HG03457 (cell line): ENCODE results near the gene HARS1.
"Not testable (repeated sequence)": the region's sequence is repeated elsewhere in the genome, so short reads cannot be mapped to it uniquely, and the experiment has no call there.

ENCODE experiments used
- ATAC-seq: cut with Tn5 transposase; IDR thresholded peaks from one replicate; pipeline ENCODE4 v1.9.1; 2021; ENCODE audit warnings: moderate number of reproducible peaks; ENCODE audit not compliant: unreplicated experiment

The HARS1 gene

DNA sequence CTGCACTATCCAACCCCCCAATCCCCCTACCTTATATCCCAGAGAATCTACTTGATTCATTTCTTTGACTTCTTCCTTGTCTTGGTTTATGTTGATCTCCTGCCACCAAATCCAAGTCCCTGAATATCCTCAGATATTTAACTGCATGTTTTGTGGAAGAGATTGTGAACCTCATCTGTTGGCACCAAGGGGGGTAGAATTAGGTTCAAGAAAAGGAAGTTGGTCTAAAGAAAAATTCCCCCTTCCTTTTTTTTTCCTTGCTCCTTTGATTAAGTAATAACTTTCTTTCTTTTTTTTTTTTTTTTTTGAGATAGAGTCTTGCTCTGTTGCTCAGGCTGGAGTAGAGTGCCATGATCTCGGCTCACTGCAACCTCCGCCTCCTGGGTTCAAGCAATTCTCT lies 57.7 kb downstream of the HARS1 start:
- ATAC-seq: no peak

DNA sequence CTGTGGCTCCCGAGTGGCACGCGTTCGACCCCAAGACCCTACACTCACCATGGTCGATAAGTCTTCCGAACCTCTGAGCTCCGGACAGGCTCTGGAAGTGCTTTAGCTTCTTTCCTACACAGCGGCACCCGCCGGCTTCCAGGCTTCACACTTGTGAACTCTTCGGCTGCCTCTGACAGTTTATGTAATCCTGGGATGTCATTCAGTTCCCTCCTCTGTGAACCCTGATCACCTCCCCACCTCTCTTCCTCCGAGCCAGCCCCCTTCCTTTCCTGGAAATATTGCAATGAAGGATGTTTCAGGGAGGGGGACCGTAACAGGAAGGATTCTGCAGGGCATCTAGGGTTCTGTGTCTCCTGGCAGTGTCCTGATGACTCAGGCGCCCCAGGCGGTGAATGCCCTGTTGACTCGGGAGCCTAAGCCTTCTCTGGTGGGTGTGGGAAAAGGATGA lies 58.1 kb downstream of the HARS1 start, which contains the start of gene CD14:
TSS of gene CD14 (minus strand) at position 155 of the 451 bp plus-strand sequence. CDS start at position 51, 104 bp downstream.
- ATAC-seq: no peak

DNA sequence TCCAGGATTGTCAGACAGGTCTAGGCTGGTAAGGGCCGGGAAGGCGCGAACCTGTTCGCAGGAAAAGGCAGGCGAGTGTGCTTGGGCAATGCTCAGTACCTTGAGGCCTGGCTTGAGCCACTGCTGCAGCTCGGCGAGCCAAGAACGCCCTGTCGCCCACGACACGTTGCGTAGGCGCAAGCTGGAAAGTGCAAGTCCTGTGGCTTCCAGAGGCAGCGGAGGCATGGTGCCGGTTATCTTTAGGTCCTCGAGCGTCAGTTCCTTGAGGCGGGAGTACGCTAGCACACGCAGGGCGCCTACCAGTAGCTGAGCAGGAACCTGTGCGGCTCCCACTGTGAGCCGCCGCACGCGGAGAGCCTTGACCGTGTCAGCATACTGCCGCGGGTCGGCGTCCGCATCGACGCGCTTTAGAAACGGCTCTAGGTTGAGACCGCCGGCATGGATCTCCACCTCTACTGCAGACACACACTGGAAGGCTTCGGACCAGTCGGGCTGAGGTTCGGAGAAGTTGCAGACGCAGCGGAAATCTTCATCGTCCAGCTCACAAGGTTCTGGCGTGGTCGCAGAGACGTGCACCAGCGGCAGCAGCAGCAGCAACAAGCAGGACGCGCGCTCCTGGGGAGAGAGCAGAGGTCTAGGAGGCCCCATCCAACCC lies 58.7 kb downstream of the HARS1 start:
- peak; percentile 54 for ATAC-seq

DNA sequence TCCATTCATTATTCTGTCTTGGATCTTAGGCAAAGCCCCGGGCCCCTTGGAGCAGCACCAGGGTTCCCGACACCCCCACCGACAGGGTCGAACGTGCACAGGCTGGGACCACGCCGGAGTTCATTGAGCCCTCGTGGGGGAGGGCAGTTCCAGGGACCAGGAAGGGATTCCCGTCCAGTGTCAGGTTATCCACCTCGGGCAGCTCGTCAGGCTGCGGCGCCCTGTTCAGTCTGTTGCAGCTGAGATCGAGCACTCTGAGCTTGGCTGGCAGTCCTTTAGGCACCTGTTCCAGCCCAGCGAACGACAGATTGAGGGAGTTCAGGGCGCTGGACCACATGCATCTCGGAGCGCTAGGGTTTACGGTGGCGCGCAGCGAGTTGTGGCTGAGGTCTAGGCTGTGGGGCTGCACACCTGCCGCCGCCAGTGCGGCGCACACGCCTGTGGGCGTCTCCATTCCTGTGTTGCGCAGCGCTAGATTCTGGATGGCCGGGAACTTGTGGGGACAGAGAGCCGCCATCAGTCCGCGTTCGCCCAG lies 59.3 kb downstream of the HARS1 start:
- peak; percentile 26 for ATAC-seq

DNA sequence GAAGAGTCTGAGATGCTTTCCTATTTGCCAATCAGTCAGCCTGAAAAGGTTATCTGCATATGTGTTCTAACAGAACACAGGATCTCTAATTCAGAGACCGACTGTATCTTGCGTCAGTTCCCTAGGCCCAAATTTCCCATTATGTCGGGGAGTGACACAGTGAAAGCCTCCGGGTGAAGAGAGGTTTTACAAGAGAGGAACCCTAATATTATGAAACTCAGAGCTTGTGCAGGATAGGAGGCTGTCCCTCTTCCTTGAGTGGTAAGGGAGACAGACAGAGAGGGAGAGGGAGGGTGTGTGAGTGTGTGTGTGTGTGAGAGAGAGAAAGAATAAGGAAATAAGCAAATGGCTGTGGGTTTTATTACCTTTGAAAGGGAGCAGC lies 60.1 kb downstream of the HARS1 start:
- ATAC-seq: no peak

DNA sequence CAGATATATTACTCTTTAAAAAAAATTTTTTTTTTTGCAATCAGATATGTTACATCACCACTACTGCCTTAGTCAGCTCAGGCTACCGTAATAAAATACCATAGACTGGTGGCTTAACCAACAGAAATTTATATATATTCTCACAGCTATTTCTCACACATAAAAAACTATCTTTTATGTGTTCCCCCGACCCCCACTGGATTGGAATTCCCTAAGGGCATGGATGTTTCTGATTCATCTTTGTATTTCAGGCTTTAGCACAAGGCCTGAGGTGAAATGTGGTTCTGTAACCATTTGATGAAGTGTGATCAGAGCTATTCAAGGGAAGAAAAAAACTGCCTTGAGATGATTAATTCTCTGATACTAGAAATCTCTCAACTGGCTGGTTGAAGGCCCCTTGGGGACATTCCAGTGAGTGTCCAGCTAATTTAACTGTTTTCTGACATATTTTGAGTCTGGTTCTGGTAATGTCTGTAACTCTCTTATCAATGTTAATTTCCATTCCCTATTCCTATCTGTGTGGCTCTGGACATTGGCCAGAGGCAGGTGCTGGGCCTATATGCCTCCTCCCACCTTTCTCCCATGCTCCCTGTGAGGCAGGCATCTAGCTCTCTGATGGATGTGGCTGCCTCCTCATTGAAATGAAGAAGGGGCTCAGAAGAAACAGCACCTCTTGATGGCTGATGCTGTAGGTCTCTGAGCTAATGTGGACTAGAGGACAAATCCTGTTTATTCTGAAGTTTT lies 60.7 kb downstream of the HARS1 start:
- ATAC-seq: no peak

DNA sequence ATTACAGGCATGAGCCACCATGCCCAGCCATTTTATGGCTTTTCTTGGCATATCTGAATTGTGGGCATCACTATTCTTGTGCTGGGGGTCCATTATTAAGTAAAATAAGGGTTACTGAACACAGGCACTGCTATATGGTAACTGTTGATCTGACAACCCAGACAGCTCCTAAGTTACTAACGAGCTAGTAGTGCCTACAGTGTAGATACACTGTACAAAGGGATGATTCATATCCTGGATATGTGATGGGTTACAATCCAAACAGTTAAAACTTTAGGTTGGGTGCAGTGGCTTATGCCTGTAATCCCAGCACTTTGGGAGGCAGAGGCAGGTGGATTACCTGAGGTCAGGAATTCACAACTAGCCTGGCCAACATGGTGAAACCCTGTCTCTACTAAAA lies 62.5 kb downstream of the HARS1 start:
- ATAC-seq: no peak

DNA sequence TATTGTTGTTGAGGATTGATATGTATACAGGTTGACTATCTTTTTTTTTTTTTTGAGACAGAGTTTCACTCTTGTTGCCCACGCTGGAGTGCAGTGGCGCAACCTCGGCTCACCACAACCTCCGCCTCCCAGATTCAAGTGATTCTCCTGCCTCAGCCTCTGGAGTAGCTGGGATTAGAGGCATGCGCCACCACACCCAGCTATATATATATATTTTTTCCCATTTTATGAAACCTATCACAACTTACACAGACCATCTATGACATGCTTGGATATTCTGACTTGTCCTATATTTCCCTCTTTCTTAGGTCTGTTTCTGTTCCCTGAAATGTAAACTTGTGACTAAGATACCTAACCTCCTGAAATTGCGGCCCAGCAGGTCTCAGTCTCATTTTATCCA lies 63.2 kb downstream of the HARS1 start:
- ATAC-seq: no peak

DNA sequence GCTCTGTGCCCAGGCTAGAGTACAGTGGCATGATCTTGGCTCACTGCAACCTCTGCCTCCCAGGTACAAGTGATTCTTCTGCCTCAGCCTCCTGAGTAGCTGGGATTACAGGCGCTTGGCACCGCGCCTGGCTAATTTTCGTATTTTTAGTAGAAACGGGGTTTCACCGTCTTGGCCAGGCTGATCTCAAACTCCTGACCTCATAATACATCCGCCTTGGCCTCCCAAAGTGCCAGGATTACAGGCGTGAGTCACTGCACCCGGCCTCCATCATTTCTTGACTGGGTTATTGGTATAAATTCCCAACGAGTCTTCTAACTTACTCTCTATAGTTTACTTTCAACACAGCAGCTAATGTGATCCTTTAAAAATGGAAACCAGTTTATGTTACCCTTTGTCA lies 66.3 kb downstream of the HARS1 start:
- ATAC-seq: not testable (repeated sequence)
